Thyroid gland (tissue), 4 donors: ENCODE data around the gene CAPN10. TPM values are rescaled to one million over a fixed set of nuclear protein-coding genes. Genes with fewer than 3 reads are reported as not detected.

ENCODE experiments used
- DNase-seq, 2 donors: peaks; one replicate each; pipeline ENCODE4 v3.0.0-alpha.2; 2019
- H3K27ac ChIP-seq, 3 donors: fragments of 200-600 bp; sonication (generic); 1 replicate in 2 of 3; 2 replicates in 1 of 3; pipeline ENCODE4 v1.5.1; 2016 to 2019; ENCODE audit warnings: mild to moderate bottlenecking in 1 of 3, moderate library complexity in 1 of 3
- H3K27me3 ChIP-seq: fragments of 200-600 bp; sonication (generic); one replicate; pipeline ENCODE4 v1.5.1; 2019
- H3K36me3 ChIP-seq, 2 donors: fragments of 200-600 bp; sonication (generic); one replicate each; pipeline ENCODE4 v1.5.1; 2016 to 2019
- H3K4me1 ChIP-seq, 2 donors: fragments of 200-600 bp; sonication (generic); one replicate each; pipeline ENCODE4 v1.5.1; 2017 to 2019
- H3K4me3 ChIP-seq, 3 donors: fragments of 200-600 bp; sonication (generic); replicated peaks in 1 of 3; 1 replicate in 2 of 3; 2 replicates in 1 of 3; pipeline ENCODE4 v1.5.1; 2016; ENCODE audit warnings: mild to moderate bottlenecking in 1 of 3
- H3K9me3 ChIP-seq: fragments of 200-600 bp; sonication (generic); one replicate; pipeline ENCODE4 v1.5.1; 2017
- POLR2A ChIP-seq, 2 donors: fragments of 450-650 bp; IDR thresholded peaks; one replicate each; pipeline ENCODE4 v1.6.1; 2017; ENCODE audit warnings: antibody characterized with exemption in 2 of 2, mild to moderate bottlenecking in 2 of 2, moderate library complexity in 1 of 2
- WGBS, 2 donors: methylation state at CpG; one replicate each; pipeline ENCODE4 v1.1.5; 2017; 5-methylcytosine and 5-hydroxymethylcytosine counted together
- intact Hi-C: fragments of 100-400 bp; cut with DNase I; formaldehyde crosslinking; loops from one replicate; pipeline ENCODE4 v1.15.1; 2023
- total RNA-seq, 4 donors: library from RNA; depleted of rRNA; stranded (reverse); fragments of >200 nt; gene quantifications; one replicate each; pipeline ENCODE4 v1.2.3, GENCODE V29; 2016
- TF ChIP-seq, protein P1 (sequence below), 6 experiments: fragments of 200-600 bp in 3 of 6; fragments of 450-650 bp in 3 of 6; sonication (generic) in 3 of 6; IDR thresholded peaks; one replicate each; pipeline ENCODE4 v1.5.1; 2016 to 2019; ENCODE audit warnings: antibody characterized with exemption in 6 of 6, mild to moderate bottlenecking in 2 of 6, inconsistent platforms in 1 of 6, moderate library complexity in 1 of 6

CAPN10 gene
- total RNA-seq, 4 donors from 2014 or later = 19.3 to 25.3 (median 21.7) TPM

DNA sequence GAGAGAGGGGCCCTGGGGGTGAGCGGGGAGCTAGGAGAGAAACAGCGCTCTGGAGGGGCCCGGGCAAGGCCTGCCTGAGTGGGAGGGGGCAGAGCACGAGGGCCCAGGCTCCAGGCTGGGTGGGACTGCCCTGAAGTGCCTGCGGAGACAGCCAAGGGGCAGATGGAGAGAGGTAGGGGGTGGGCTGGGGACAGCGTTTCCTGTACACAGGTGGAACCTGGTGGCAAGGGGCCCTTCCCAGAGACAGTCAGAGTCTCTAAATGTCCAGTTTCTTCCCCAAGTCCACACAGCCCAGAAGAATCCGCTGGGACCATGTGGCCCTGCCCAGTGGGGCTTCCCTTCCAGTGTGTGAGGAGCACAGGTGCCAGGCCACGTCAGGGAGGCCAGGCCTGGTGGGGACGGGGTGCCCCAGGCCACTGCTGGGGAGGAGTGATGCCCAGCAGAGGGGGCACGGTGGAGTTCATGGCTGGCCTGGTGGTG lies 37.0 kb downstream of the CAPN10 start:
- WGBS, 2 donors = 82 to 83% methylated on average over 7 of the region's 10 CpGs
- Histone ChIP-seq H3K36me3 (no peaks in the 10 kb centered on the region), H3K4me3 (no peak overlapping the region), H3K9me3 (no peaks in the 10 kb centered on the region), H3K27ac (no peak overlapping the region), H3K4me1 (peaks cover 0 to 8% of the 10 kb centered on the region in 2 donors), H3K27me3 (no peaks in the 10 kb centered on the region)
- intact Hi-C loops = no loop called here
- peak in 1 of 2 donors; percentile 0 for DNase-seq
- TF ChIP-seq POLR2A (IDR thresholded peaks at IDR 0.05) = no peak
- TF ChIP-seq, protein P1, sequence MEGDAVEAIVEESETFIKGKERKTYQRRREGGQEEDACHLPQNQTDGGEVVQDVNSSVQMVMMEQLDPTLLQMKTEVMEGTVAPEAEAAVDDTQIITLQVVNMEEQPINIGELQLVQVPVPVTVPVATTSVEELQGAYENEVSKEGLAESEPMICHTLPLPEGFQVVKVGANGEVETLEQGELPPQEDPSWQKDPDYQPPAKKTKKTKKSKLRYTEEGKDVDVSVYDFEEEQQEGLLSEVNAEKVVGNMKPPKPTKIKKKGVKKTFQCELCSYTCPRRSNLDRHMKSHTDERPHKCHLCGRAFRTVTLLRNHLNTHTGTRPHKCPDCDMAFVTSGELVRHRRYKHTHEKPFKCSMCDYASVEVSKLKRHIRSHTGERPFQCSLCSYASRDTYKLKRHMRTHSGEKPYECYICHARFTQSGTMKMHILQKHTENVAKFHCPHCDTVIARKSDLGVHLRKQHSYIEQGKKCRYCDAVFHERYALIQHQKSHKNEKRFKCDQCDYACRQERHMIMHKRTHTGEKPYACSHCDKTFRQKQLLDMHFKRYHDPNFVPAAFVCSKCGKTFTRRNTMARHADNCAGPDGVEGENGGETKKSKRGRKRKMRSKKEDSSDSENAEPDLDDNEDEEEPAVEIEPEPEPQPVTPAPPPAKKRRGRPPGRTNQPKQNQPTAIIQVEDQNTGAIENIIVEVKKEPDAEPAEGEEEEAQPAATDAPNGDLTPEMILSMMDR (IDR thresholded peaks at IDR 0.05) = no peak

DNA sequence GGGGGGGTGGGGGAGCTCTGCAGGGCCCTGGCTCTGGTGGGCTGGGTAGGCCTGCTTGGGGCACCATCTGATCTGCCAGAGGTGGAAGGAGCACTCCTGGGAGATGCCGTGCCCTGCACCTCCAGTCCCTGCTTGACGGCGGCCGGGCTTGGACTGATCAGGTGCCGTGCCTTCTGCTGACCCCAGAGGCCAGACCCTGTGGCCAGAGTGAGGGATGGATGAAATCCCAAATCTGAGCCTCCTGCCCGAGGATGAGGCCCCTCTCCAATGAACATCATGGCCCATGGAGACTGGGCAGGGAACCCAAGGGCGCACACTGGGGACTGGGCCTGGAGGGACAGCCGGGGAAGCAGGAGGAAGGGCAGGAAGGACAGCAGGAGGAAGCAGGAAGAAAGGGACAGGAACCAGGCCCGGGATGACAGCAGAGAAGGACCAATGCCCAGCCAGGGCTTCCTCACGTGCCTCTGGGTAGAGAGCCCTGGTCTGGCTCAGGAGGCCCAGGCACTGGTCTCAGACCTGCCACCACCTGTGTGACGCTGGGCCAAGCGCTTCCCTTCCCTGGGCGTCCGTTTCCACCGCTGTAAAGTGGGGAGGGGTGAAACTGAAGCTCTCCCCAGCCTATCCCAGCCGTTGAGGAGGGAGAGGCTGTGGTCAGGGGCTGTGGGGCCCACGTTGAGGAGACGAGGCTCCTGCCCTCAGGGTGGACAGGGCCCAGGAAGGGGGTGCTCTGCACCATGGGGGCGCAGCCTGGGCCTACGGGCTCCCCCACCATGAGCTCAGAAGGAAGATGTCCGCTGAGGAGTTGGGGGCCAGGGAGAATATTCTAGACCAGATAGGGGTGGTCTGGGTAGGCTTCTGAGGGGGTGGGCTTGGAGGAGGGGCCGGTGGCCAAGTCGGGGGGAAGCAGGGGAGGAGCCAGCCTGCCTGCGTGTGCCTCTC lies 37.7 kb downstream of the CAPN10 start:
- peaks cover 0 to 3% of the 10 kb centered on the region in 2 donors for H3K4me1 ChIP-seq
- 72 to 76% methylated on average over 13 to 19 of the region's 24 CpGs for WGBS, 2 donors
- no peaks in the 10 kb centered on the region for H3K9me3 ChIP-seq
- H3K27ac ChIP-seq = no peak overlapping the region
- H3K4me3 ChIP-seq = no peak overlapping the region
- no peaks in the 10 kb centered on the region for H3K27me3 ChIP-seq
- H3K36me3 ChIP-seq = no peaks in the 10 kb centered on the region
- no peak for TF ChIP-seq POLR2A (IDR thresholded peaks at IDR 0.05)
- TF ChIP-seq, protein P1 (IDR thresholded peaks at IDR 0.05) = no peak
- peak in 1 of 2 donors; percentile 0 for DNase-seq
- intact Hi-C loops = no loop called here

DNA sequence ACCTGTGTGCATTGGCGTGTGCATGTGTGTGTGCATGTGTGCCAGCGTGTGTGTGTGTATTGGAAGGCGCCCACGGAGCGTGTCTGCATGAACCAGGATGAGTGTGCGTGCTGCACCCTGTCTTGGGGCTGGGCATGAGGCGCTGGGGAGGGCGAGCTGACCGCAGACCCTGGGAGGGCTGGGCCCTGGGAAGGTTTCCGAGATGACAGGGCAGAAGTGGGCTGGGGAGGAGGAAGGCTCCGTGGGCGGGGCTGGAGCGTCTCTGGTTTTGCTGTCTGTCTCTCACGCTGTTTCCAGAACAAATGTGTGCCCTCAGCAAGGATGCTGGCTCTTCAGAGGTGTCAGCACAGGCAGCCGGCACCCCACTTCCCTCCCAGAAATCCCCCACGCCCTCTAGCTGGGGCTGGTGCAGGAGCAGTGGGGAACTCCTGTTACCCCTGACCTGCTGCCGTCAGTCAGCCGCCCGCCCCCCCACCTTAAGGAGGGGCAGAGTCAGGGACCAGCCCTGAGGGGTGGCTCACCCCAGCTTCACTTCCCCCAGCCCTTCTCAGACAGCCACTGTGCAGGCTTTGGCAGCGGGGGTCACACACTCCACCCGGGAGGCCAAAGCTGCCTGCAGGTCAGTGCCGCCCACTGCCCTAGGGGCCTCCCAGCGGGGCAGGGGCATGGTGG lies 38.6 kb downstream of the CAPN10 start, which contains the start of gene GPR35:
Gene GPR35, plus strand, starts transcription at position 531 of the 672 bp plus-strand sequence. CDS start 4,473 bp downstream, outside the sequence.
- intact Hi-C loops = no loop called here
- Histone ChIP-seq H3K27me3 (no peaks in the 10 kb centered on the region), H3K4me1 (no peaks in the 10 kb centered on the region), H3K4me3 (no peak within 1 kb of the TSS), H3K36me3 (no peaks in the 10 kb centered on the region), H3K9me3 (no peaks in the 10 kb centered on the region), H3K27ac (no peak within 1 kb of the TSS)
- peak in 1 of 2 donors; percentile 2 for DNase-seq
- 69 to 70% methylated on average over 10 to 22 of the region's 23 CpGs for WGBS, 2 donors
- TF ChIP-seq POLR2A (IDR thresholded peaks at IDR 0.05) = no peak
- TF ChIP-seq, protein P1 (IDR thresholded peaks at IDR 0.05) = no peak

DNA sequence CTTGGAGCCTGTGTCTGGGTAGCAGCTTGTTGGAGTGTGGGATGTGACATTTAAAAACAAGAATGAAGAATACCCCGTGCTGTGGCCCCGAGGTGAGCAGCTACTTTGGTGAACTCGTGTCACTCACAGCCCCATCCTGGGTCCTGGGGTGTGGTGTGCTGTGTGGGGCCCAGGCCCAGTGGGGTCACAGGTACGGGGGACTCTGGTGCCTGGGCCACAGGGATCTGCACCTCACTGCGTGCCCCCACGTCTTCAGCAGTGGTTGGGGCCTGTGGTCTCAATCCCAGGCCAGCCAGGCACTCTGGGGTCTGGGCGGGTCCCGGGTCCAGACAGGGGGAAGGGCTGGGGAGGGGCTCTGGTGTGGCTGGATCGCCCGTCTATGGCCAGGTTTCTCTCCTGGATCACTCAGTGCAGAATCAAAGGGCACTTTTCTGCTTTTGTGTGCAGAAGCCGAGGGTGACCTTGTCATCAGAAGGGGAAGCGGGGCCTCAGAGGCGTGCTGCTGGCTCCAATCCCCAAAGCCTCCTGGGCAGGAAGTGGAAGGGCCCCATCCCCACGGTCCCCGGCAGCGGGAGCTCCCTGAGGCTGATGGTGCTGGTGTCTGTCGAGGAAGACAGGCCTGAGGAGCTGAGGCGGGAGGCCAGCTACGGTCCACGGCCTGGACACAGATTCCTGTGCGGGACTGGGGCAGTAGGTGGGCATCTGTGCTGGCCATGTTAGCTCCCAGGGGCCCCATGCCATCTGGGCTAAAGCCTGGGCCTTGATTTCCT lies 40.2 kb downstream of the CAPN10 start:
- no peak overlapping the region for H3K4me3 ChIP-seq
- intact Hi-C loops = no loop called here
- H3K36me3 ChIP-seq = no peaks in the 10 kb centered on the region
- H3K4me1 ChIP-seq = no peaks in the 10 kb centered on the region
- no peak overlapping the region for H3K27ac ChIP-seq
- no peak for DNase-seq
- 56 to 62% methylated on average over 2 to 5 of the region's 21 CpGs for WGBS, 2 donors
- no peaks in the 10 kb centered on the region for H3K9me3 ChIP-seq
- H3K27me3 ChIP-seq = no peaks in the 10 kb centered on the region
- no peak for TF ChIP-seq POLR2A (IDR thresholded peaks at IDR 0.05)
- TF ChIP-seq, protein P1 (IDR thresholded peaks at IDR 0.05) = no peak
